SU-DHL-6 (cell line): ENCODE measurements around the gene TMEM248.

Experiments
- H2AFZ ChIP-seq: fragments of 200-600 bp; sonication (generic); 2 replicates; pipeline ENCODE4 v1.6.1; 2014; ENCODE audit warnings: low read depth, mild to moderate bottlenecking, moderate library complexity, mixed read lengths, antibody characterized with exemption, low read length; ENCODE audit not compliant: severe bottlenecking
- H3F3A ChIP-seq: fragments of 200-600 bp; shearing (Covaris generic); 2 replicates; pipeline ENCODE4 v1.6.0; 2016; ENCODE audit warnings: antibody characterized with exemption, mild to moderate bottlenecking; ENCODE audit not compliant: insufficient read depth
- H3K27ac ChIP-seq: fragments of 200-600 bp; sonication (generic); 2 replicates; pipeline ENCODE4 v1.5.1; 2016; ENCODE audit warnings: low read depth, mild to moderate bottlenecking, low read length, moderate library complexity, mixed read lengths
- H3K27me3 ChIP-seq: fragments of 200-600 bp; sonication (generic), shearing (Covaris generic); 2 replicates; pipeline ENCODE4 v1.6.0; 2014; ENCODE audit warnings: mild to moderate bottlenecking, low read length
- H3K36me3 ChIP-seq: fragments of 200-600 bp; sonication (generic); 2 replicates; pipeline ENCODE4 v1.6.1; 2014; ENCODE audit warnings: mild to moderate bottlenecking, low read length, mixed read lengths
- H3K4me2 ChIP-seq: fragments of 300-600, 200-600 bp; shearing (Covaris generic), sonication (generic); 2 replicates; pipeline ENCODE4 v1.6.0; 2014; ENCODE audit warnings: low read length, low read depth, mild to moderate bottlenecking; ENCODE audit not compliant: poor library complexity, severe bottlenecking
- H3K4me3 ChIP-seq: fragments of 200-600 bp; sonication (generic); 2 replicates; pipeline ENCODE4 v1.5.1; 2014; ENCODE audit warnings: antibody characterized with exemption, low read length, mild to moderate bottlenecking, mixed read lengths; ENCODE audit not compliant: insufficient read depth, poor library complexity, severe bottlenecking
- H3K79me2 ChIP-seq: fragments of 200-600 bp; sonication (generic); 2 replicates; pipeline ENCODE4 v1.6.1; 2014; ENCODE audit warnings: mild to moderate bottlenecking, low read length, moderate library complexity; ENCODE audit not compliant: insufficient read depth
- H3K9ac ChIP-seq: fragments of 200-600 bp; sonication (generic); 2 replicates; pipeline ENCODE4 v1.7.0; 2014; ENCODE audit warnings: mild to moderate bottlenecking, low read length
- H3K9me2 ChIP-seq: fragments of 200-600 bp; sonication (generic); replicated peaks from 2 replicates; pipeline ENCODE4 v1.6.1; 2014; ENCODE audit warnings: low read length; ENCODE audit not compliant: insufficient read depth
- H3K9me3 ChIP-seq: fragments of 200-600 bp; sonication (generic); 2 replicates; pipeline ENCODE4 v1.6.1; 2014; ENCODE audit warnings: low read length, mixed read lengths; ENCODE audit not compliant: insufficient read depth
- H4K20me1 ChIP-seq: fragments of 200-600 bp; sonication (generic); 2 replicates; pipeline ENCODE4 v1.6.1; 2014; ENCODE audit warnings: low read depth, mild to moderate bottlenecking, antibody characterized with exemption, low read length, moderate library complexity, mixed read lengths
- EZH2phosphoT487 ChIP-seq: fragments of 200-600 bp; sonication (generic), shearing (Covaris generic); conservative IDR thresholded peaks from 2 replicates; pipeline ENCODE4 v1.6.1; 2018; ENCODE audit warnings: mild to moderate bottlenecking, antibody characterized with exemption, low read length, moderate library complexity, mixed read lengths
- TF ChIP-seq, protein P1 (sequence below): fragments of 200-600 bp; sonication (generic); IDR thresholded peaks from one replicate; pipeline ENCODE4 v1.5.1; 2017; ENCODE audit warnings: antibody characterized with exemption, mild to moderate bottlenecking, low read length, moderate library complexity; ENCODE audit not compliant: insufficient read depth, poor library complexity, severe bottlenecking

The TMEM248 gene

DNA sequence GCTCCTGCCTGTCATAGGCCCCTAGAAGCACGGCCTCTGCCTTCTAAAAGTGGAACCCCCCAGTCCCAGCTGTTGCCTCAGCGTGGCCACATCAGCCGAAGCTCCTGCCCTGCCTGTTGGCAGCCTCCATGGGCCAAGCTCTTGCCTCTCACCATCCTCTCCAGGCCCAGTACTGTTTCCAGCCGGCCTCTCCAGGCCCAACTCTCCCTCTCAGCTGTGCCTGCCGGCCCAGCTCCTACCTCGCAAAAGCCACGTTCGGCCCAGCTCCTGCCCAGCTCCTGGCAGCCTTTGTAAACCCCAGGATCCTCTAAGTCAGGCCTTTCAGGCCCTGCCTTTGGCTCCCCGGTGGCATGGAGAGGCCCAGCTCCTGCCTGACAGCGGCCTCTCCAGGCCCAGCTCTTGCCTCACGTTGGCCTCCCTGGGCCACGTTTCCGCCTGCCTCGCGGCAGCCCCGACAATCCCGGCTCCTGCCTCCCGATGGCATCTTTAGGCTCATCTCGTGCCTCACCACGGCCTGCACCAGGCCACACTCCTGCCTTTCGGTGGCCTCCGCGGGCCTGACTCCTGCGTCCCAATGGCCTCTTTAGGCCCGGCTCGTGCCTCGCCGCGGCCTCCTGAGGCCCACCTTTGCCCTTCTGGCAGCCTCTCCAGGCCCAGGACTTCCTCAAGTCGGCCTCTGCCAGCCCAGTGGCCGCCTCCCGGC lies 17.5 kb upstream of the TMEM248 start:
- Histone ChIP-seq H3K27ac (no peak overlapping the region), H3K9ac (no peak overlapping the region), H4K20me1 (no peaks in the 10 kb centered on the region), H3K4me2 (no peak overlapping the region), H3K27me3 (no peaks in the 10 kb centered on the region), H3K4me3 (no peak overlapping the region), H3K36me3 (no peaks in the 10 kb centered on the region), H3K79me2 (no peaks in the 10 kb centered on the region), H3K9me2 (no peaks in the 10 kb centered on the region), H3K9me3 (no peaks in the 10 kb centered on the region), H2AFZ (no peak overlapping the region), H3F3A (no peaks in the 10 kb centered on the region)
- TF ChIP-seq, protein P1, sequence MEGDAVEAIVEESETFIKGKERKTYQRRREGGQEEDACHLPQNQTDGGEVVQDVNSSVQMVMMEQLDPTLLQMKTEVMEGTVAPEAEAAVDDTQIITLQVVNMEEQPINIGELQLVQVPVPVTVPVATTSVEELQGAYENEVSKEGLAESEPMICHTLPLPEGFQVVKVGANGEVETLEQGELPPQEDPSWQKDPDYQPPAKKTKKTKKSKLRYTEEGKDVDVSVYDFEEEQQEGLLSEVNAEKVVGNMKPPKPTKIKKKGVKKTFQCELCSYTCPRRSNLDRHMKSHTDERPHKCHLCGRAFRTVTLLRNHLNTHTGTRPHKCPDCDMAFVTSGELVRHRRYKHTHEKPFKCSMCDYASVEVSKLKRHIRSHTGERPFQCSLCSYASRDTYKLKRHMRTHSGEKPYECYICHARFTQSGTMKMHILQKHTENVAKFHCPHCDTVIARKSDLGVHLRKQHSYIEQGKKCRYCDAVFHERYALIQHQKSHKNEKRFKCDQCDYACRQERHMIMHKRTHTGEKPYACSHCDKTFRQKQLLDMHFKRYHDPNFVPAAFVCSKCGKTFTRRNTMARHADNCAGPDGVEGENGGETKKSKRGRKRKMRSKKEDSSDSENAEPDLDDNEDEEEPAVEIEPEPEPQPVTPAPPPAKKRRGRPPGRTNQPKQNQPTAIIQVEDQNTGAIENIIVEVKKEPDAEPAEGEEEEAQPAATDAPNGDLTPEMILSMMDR: no peak
- TF ChIP-seq EZH2phosphoT487: no peak

DNA sequence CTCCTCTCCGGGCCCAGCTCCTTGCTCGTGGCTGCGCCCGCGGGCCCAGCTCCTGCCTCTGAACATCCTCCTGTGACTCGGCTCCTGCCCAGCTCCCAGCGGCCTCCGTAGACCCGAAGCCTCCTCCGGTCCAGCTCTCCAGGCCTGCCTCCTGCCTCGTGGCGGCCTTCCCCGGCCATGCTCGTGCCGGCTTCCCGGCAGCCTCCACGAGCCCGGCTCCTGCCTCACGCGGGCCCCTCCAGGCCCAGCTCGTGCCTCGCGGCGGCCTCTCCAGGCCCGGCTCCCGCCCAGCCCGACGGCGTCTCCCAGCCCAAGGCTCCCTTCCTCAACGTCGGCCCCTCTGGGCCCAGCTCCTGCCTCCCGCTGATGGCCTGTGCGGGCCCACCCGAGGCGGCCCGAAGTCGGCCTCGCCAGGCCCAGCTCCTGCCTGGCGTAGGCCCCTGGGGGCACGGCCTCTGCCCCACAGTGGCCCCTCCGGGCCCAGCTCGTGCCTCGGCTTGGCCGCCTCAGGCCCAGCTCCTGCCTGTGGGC lies 16.9 kb upstream of the TMEM248 start:
- no peak overlapping the region for H3K4me3 ChIP-seq
- H3K9me3 ChIP-seq: no peaks in the 10 kb centered on the region
- no peaks in the 10 kb centered on the region for H3K27me3 ChIP-seq
- H3K9me2 ChIP-seq: no peaks in the 10 kb centered on the region
- no peak overlapping the region for H3K4me2 ChIP-seq
- no peak overlapping the region for H3K27ac ChIP-seq
- H3K79me2 ChIP-seq: no peaks in the 10 kb centered on the region
- TF ChIP-seq, protein P1: no peak
- no peak for TF ChIP-seq EZH2phosphoT487
- H3F3A ChIP-seq: no peaks in the 10 kb centered on the region
- H3K9ac ChIP-seq: no peak overlapping the region
- no peaks in the 10 kb centered on the region for H4K20me1 ChIP-seq
- H3K36me3 ChIP-seq: no peaks in the 10 kb centered on the region
- H2AFZ ChIP-seq: no peak overlapping the region

DNA sequence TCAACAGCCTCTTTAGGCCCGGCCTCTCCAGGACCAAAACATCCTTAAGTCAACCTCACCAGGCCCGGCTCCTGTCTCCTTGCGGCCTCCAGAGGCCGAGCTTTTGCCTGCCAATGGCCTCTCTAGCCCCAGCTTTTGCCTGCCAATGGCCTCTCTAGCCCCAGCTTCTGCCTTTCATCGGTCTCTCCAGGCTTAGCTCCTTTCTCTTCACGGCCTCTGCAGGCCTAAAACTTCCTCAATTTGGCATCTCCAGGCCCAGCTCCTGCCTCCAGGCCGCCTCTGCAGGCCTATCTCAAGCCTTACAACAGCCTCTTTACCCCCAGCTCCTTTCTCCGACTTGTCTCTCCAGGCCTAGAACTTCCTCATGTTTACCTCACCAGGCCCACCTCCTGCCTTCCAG lies 15.7 kb upstream of the TMEM248 start:
- no peak overlapping the region for H2AFZ ChIP-seq
- no peaks in the 10 kb centered on the region for H3K9me3 ChIP-seq
- no peaks in the 10 kb centered on the region for H3F3A ChIP-seq
- TF ChIP-seq EZH2phosphoT487: no peak
- TF ChIP-seq, protein P1: no peak
- H3K4me3 ChIP-seq: no peak overlapping the region
- H3K27ac ChIP-seq: no peak overlapping the region
- H3K27me3 ChIP-seq: no peaks in the 10 kb centered on the region
- H4K20me1 ChIP-seq: no peaks in the 10 kb centered on the region
- no peaks in the 10 kb centered on the region for H3K9me2 ChIP-seq
- no peaks in the 10 kb centered on the region for H3K36me3 ChIP-seq
- H3K79me2 ChIP-seq: no peaks in the 10 kb centered on the region
- H3K4me2 ChIP-seq: no peak overlapping the region
- no peak overlapping the region for H3K9ac ChIP-seq
